HCT116 (cell line): ENCODE results near the gene TP63. TPM values are rescaled to one million over a fixed set of nuclear protein-coding genes. Genes with fewer than 3 reads are reported as not detected.

ENCODE experiments used
- ATAC-seq: fragments of 200-7000 bp; cut with Tn5 transposase; 2 replicates; pipeline ENCODE4 v1.9.1; 2020; ENCODE audit warnings: mild to moderate bottlenecking, moderate library complexity
- BruUV-seq: library from RNA; stranded (reverse); fragments of 400-500 nt; replicated peaks from 2 replicates; lab custom pipeline; 2021; lab: Mats Ljungman, UMichigan
- CTCF ChIA-PET: fragments of 300-600 bp; sonication (Branson Sonifier 250); formaldehyde crosslinking; loops from one replicate; lab custom pipeline; 2021; ENCODE audit warnings: antibody characterized with exemption; lab: Charles Lee
- POLR2A ChIA-PET: fragments of 300-600, 350-600 bp; sonication (Branson Sonifier 250); formaldehyde crosslinking; loops from one replicate; lab custom pipeline; 2021; ENCODE audit warnings: antibody characterized with exemption; lab: Charles Lee
- RAD21 ChIA-PET, 2 experiments: fragments of 300-600 bp; sonication (Branson Sonifier 250); formaldehyde crosslinking; loops; one replicate each; lab custom pipeline; 2023; ENCODE audit warnings: low total read pairs in 2 of 2; ENCODE audit not compliant: uncharacterized antibody in 2 of 2, unreplicated experiment in 2 of 2, low non-redundant PET in 1 of 2; lab: Charles Lee
- DNase-seq: peaks from one replicate; pipeline ENCODE4 v3.0.0-alpha.2; 2010; ENCODE audit warnings: low read depth, low spot score
- H2AFZ ChIP-seq: fragments of 200-600 bp; shearing (Covaris generic), sonication (generic); 2 replicates; pipeline ENCODE4 v1.6.1; 2017; ENCODE audit warnings: low read depth, mixed run types, mixed read lengths, antibody characterized with exemption, low read length; ENCODE audit not compliant: poor library complexity, severe bottlenecking
- H3K27ac ChIP-seq: 2 replicates; pipeline ENCODE4 v1.5.1; 2012; ENCODE audit warnings: low read depth, low read length
- H3K27me3 ChIP-seq: fragments of 200-600 bp; sonication (generic); 2 replicates; pipeline ENCODE4 v1.6.1; 2016; ENCODE audit warnings: mixed run types, low read length, mixed read lengths; ENCODE audit not compliant: insufficient read depth
- H3K36me3 ChIP-seq, 2 experiments: fragments of 200-500 bp in 1 of 2; fragments of 200-600 bp in 1 of 2; sonication (Bioruptor generic) in 1 of 2; sonication (generic) in 1 of 2; 2 replicates each; pipeline versions ENCODE4 v1.5.1 to v1.6.1; 2014 to 2016; ENCODE audit warnings: low read length in 2 of 2, inconsistent platforms in 1 of 2, mixed read lengths in 1 of 2, mixed run types in 1 of 2; ENCODE audit not compliant: insufficient read depth in 2 of 2, control insufficient read depth in 1 of 2
- H3K4me1 ChIP-seq, 2 experiments: fragments of 200-600 bp in 1 of 2; sonication (generic) in 1 of 2; 2 replicates each; pipeline versions ENCODE4 v1.5.1 to v1.6.1; 2012 to 2017; ENCODE audit warnings: low read length in 2 of 2, inconsistent platforms in 1 of 2, mild to moderate bottlenecking in 1 of 2, mixed read lengths in 1 of 2, mixed run types in 1 of 2, moderate library complexity in 1 of 2; ENCODE audit not compliant: insufficient read depth in 2 of 2, control insufficient read depth in 1 of 2
- H3K4me2 ChIP-seq: fragments of 200-600 bp; sonication (generic); 2 replicates; pipeline ENCODE4 v1.6.1; 2017; ENCODE audit warnings: mixed run types, low read length, mixed read lengths
- H3K4me3 ChIP-seq, 2 experiments: fragments of 200-600 bp in 1 of 2; sonication (generic) in 1 of 2; replicated peaks in 1 of 2; 2 replicates each; pipeline ENCODE4 v1.5.1; 2011 to 2016; ENCODE audit warnings: low read length in 2 of 2, control low read depth in 1 of 2, low read depth in 1 of 2, mild to moderate bottlenecking in 1 of 2, mixed read lengths in 1 of 2, mixed run types in 1 of 2
- H3K79me2 ChIP-seq: fragments of 200-600 bp; sonication (generic); 2 replicates; pipeline ENCODE4 v1.6.1; 2017; ENCODE audit warnings: mild to moderate bottlenecking, mixed run types, low read length, moderate library complexity, mixed read lengths; ENCODE audit not compliant: insufficient read depth
- H3K9ac ChIP-seq: fragments of 200-600 bp; sonication (generic); 2 replicates; pipeline ENCODE4 v1.6.1; 2016; ENCODE audit warnings: low read length, mixed read lengths
- H3K9me2 ChIP-seq: fragments of 200-600 bp; sonication (generic), shearing (Covaris generic); 2 replicates; pipeline ENCODE4 v1.6.1; 2017; ENCODE audit warnings: mixed run types, mild to moderate bottlenecking, moderate library complexity; ENCODE audit not compliant: insufficient read depth
- H3K9me3 ChIP-seq, 2 experiments: fragments of 200-500 bp in 1 of 2; fragments of 200-600 bp in 1 of 2; sonication (Bioruptor generic) in 1 of 2; sonication (generic) in 1 of 2; 2 replicates each; pipeline ENCODE4 v1.6.1; 2014 to 2017; ENCODE audit warnings: low read length in 2 of 2, mixed read lengths in 2 of 2, inconsistent platforms in 1 of 2, low read depth in 1 of 2, mild to moderate bottlenecking in 1 of 2, mixed run types in 1 of 2, moderate library complexity in 1 of 2; ENCODE audit not compliant: control insufficient read depth in 1 of 2, insufficient read depth in 1 of 2
- H4K20me1 ChIP-seq: fragments of 200-600 bp; sonication (generic), shearing (Covaris generic); 2 replicates; pipeline ENCODE4 v1.6.1; 2017; ENCODE audit warnings: mixed run types, mild to moderate bottlenecking, moderate library complexity; ENCODE audit not compliant: insufficient read depth
- CBX3 ChIP-seq: IDR thresholded peaks from 2 replicates; pipeline ENCODE4 v1.6.1; 2012; ENCODE audit warnings: low read depth
- CEBPB ChIP-seq: IDR thresholded peaks from 2 replicates; pipeline ENCODE4 v1.6.1; 2012; ENCODE audit warnings: low read depth
- ELF1 ChIP-seq: IDR thresholded peaks from 2 replicates; pipeline ENCODE4 v1.6.1; 2012; ENCODE audit warnings: low read depth, borderline replicate concordance
- FOSL1 ChIP-seq: IDR thresholded peaks from 2 replicates; pipeline ENCODE4 v1.6.1; 2012; ENCODE audit warnings: low read depth
- MAX ChIP-seq: IDR thresholded peaks from 2 replicates; pipeline ENCODE4 v1.6.1; 2012
- RAD21 ChIP-seq: IDR thresholded peaks from 2 replicates; pipeline ENCODE4 v1.6.1; 2012; ENCODE audit warnings: low read depth, mild to moderate bottlenecking
- REST ChIP-seq: IDR thresholded peaks from 2 replicates; pipeline ENCODE4 v1.6.1; 2012; ENCODE audit warnings: low read depth
- SIN3A ChIP-seq: IDR thresholded peaks from 2 replicates; pipeline ENCODE4 v1.6.1; 2012; ENCODE audit warnings: low read depth
- SP1 ChIP-seq: IDR thresholded peaks from 2 replicates; pipeline ENCODE4 v1.6.1; 2012; ENCODE audit warnings: low read depth
- SRF ChIP-seq: IDR thresholded peaks from 2 replicates; pipeline ENCODE4 v1.6.1; 2012; ENCODE audit warnings: low read depth
- ZBTB33 ChIP-seq: IDR thresholded peaks from 2 replicates; pipeline ENCODE4 v1.6.1; 2011; ENCODE audit warnings: mild to moderate bottlenecking, low read length, moderate library complexity; ENCODE audit not compliant: insufficient replicate concordance; ENCODE audit errors: extremely low read depth
- ZNF274 ChIP-seq: fragments of 200-500 bp; sonication (Bioruptor generic); IDR thresholded peaks from 2 replicates; pipeline ENCODE4 v1.6.1; 2014; ENCODE audit warnings: mild to moderate bottlenecking, low read depth, low read length, inconsistent platforms
- intact Hi-C: fragments of 100-400 bp; cut with micrococcal nuclease; formaldehyde crosslinking; loops from 2 replicates; pipeline ENCODE4 v1.10.0; 2022
- total RNA-seq: library from RNA; stranded (reverse); gene quantifications from one replicate; pipeline ENCODE4 v1.2.1, GENCODE V29; 2021; ENCODE audit not compliant: unreplicated experiment

The TP63 gene
- total RNA-seq, 1 experiment from 2014 or later: not detected

GRCh38 chr3:189754356-189754755, 123.2 kb downstream of the TP63 start:
- ChIA-PET CTCF (no interaction called here), POLR2A (no interaction called here), RAD21 (no interaction called here)
- Histone ChIP-seq H3K4me1 (no peaks in the 10 kb centered on the region), H3K4me3 (no peak overlapping the region), H3K36me3 (no peaks in the 10 kb centered on the region), H4K20me1 (no peaks in the 10 kb centered on the region), H3K79me2 (no peaks in the 10 kb centered on the region), H3K27me3 (no peaks in the 10 kb centered on the region), H3K27ac (no peak overlapping the region), H3K9ac (no peak overlapping the region), H3K9me3 (no peaks in the 10 kb centered on the region), H3K9me2 (no peaks in the 10 kb centered on the region), H2AFZ (no peak overlapping the region), H3K4me2 (no peak overlapping the region)
- intact Hi-C loops: no loop called here
- no TSS peak for BruUV-seq
- ATAC-seq (no peak), DNase-seq (no peak)
- no peak for TF ChIP-seq SIN3A

GRCh38 chr3:189756582-189757078, 125.4 kb downstream of the TP63 start:
- BruUV-seq: no TSS peak
- ChIA-PET CTCF (no interaction called here), POLR2A (no interaction called here)
- H3K36me3 ChIP-seq: no peaks in the 10 kb centered on the region
- H3K27me3 ChIP-seq: no peaks in the 10 kb centered on the region
- H3K4me2 ChIP-seq: no peak overlapping the region
- no peak overlapping the region for H3K27ac ChIP-seq
- H2AFZ ChIP-seq: no peak overlapping the region
- ATAC-seq (no peak), DNase-seq (no peak)
- no peak overlapping the region for H3K9ac ChIP-seq
- TF ChIP-seq RAD21 (no peak), REST (no peak), MAX (no peak), SRF (no peak), SP1 (no peak), ZBTB33 (no peak), ZNF274 (no peak), ELF1 (no peak), CEBPB (no peak), FOSL1 (no peak), CBX3 (no peak)
- TF ChIP-seq, all 23 proteins: peak for 0
- no peaks in the 10 kb centered on the region for H3K9me3 ChIP-seq
- RAD21 ChIA-PET: no interaction called here
- H3K4me3 ChIP-seq: no peak overlapping the region
- no peaks in the 10 kb centered on the region for H3K9me2 ChIP-seq
- intact Hi-C loops: no loop called here
- no peaks in the 10 kb centered on the region for H3K79me2 ChIP-seq
- H3K4me1 ChIP-seq: no peaks in the 10 kb centered on the region
- H4K20me1 ChIP-seq: no peaks in the 10 kb centered on the region
